Stimulated activated naive CD8-positive, alpha-beta T cell treated with anti-CD3 and anti-CD28 coated beads, Interleukin-15, Interleukin-2, amounts not matched to agents 100 ng/mL and 50 ng/mL, for 24 hours (primary cell): ENCODE results near the gene EEF1G.
A peak's percentile ranks its signal among the peaks of the same experiment; 100 is the strongest.
"Not testable (repeated sequence)": the region's sequence is repeated elsewhere in the genome, so short reads cannot be mapped to it uniquely, and the experiment has no call there.

Experiments used
- H3K27ac Mint-ChIP-seq: one replicate; pipeline ENCODE4 v1.8.0; 2021; ENCODE audit warnings: mild to moderate bottlenecking, mixed read lengths
- H3K27me3 Mint-ChIP-seq: one replicate; pipeline ENCODE4 v1.8.0; 2021; ENCODE audit warnings: mixed read lengths
- H3K36me3 Mint-ChIP-seq: one replicate; pipeline ENCODE4 v1.8.0; 2021; ENCODE audit warnings: low read depth, mixed read lengths
- H3K4me1 Mint-ChIP-seq: one replicate; pipeline ENCODE4 v1.8.0; 2021; ENCODE audit warnings: low read depth, mixed read lengths
- H3K4me3 Mint-ChIP-seq: one replicate; pipeline ENCODE4 v1.8.0; 2021; ENCODE audit warnings: mild to moderate bottlenecking, mixed read lengths
- H3K9me3 Mint-ChIP-seq: one replicate; pipeline ENCODE4 v1.8.0; 2021; ENCODE audit warnings: mixed read lengths

Gene EEF1G

DNA sequence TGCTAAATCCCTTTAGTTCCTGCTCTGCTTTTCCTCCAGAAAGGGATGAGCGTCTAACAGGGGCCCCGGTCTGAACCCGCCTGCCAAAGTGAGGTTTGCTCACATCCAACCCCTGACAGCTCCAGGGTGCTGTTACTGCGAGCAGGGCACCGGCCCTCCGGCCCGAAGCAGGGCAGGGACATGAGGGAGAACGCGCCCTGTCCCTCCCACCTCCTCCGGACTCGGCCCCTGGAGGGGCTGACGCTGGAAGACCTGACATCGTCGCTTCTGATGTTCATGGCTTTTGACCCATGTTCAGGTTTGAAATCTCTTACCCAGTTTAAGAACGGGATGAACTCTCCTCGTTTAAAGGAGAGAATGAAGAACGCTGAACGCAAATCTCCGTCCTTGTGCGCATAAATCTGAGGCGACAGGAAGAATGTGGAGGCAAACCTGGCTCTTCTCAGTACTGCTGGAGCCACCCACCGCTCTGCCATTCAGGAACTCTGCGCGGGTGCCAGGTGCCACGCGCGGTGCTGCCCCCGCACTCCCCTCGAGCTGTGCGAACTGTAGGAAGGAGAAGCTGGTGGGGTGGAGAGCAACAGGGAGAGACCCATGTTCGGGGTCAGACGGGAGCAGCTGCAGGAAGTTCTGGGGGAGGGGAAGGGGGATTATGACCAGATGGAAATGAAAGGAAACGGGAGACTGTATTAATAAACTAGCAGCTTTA lies 826 bp upstream of the EEF1G start:
- H3K9me3 Mint-ChIP-seq: no peaks in the 10 kb centered on the region
- H3K27me3 Mint-ChIP-seq: no peaks in the 10 kb centered on the region
- peak overlapping the region; percentile 100 for H3K4me3 Mint-ChIP-seq
- peaks cover 47% of the 10 kb centered on the region for H3K4me1 Mint-ChIP-seq
- peaks cover 78% of the 10 kb centered on the region for H3K36me3 Mint-ChIP-seq
- peak overlapping the region; percentile 98 for H3K27ac Mint-ChIP-seq

DNA sequence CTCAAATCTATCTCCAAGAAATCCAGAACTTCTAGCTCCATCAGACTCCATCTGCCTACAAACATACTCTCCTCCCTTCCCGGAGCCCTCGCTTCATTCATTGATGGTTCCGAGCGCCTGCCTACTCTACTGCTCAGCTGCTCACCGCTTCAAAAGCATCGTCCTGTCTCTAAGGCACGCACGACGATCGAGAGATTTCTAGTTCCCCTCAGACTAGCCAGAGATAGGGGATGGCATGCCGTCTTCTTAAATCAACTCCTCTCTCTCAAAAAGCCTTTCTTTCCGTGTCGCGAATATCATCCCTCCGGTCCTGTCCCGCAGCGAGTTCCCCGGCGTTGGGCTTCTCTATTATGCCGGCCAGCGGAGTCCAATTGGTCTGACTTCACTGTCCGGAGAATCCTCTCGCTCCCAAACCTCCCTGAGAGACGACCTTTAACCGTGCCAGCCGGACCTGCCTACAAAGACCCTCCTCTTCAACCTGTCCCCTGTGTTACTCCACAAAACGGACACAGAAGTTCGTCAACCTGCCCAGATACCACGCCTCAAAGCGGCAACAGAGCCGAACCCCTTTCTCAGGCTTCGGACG lies 592 bp downstream of the EEF1G start:
- Mint-ChIP-seq H3K27ac (peak overlapping the region; percentile 98), H3K9me3 (no peaks in the 10 kb centered on the region), H3K36me3 (peaks cover 85% of the 10 kb centered on the region), H3K4me1 (peaks cover 58% of the 10 kb centered on the region), H3K27me3 (no peaks in the 10 kb centered on the region), H3K4me3 (peak overlapping the region; percentile 100)

DNA sequence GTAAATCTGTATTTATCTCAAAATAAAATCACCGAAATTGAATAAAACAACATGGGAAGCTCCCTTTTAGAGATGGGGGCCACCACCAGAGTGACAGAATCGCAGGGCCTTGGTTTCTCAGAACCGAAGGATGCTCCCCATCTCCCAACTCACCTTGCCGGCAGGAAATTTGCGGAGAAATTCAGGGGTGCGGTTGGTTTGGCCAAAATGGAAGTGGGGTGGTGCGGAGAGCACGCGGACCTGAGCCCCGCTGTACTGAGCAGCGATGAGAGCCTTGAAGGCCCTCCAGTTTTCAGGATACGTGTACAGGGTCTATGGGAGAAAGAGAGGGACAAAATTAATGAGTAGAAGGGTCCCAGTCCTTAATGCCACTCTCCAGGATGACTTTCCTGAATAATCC lies 1.3 kb downstream of the EEF1G start:
- H3K36me3 Mint-ChIP-seq: peaks cover 82% of the 10 kb centered on the region
- no peaks in the 10 kb centered on the region for H3K9me3 Mint-ChIP-seq
- peak overlapping the region; percentile 100 for H3K4me3 Mint-ChIP-seq
- peaks cover 61% of the 10 kb centered on the region for H3K4me1 Mint-ChIP-seq
- H3K27ac Mint-ChIP-seq: peak overlapping the region; percentile 98
- no peaks in the 10 kb centered on the region for H3K27me3 Mint-ChIP-seq

DNA sequence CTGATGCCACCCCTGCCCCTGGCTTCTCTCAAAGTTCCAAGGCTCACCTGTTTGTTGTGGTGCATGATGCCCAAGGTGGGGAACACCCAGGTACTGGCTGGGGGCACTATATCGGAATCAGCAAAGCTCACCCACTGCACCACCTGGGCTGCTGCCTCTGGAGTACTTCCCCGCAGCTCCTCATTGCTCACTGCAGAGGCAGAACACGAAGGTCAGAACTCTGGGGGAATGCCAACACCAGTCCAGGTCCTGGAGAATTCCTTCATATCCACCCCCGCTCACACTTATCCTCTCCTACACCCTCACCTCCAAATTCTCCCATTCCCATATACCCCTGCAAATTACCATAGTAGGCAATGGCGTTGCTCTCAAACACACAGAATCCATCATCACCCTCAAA lies 2.2 kb downstream of the EEF1G start:
- H3K27me3 Mint-ChIP-seq, H3K9me3 Mint-ChIP-seq: not testable (repeated sequence)
- peaks cover 83% of the 10 kb centered on the region for H3K36me3 Mint-ChIP-seq
- peak overlapping the region; percentile 100 for H3K4me3 Mint-ChIP-seq
- peak overlapping the region; percentile 98 for H3K27ac Mint-ChIP-seq
- peaks cover 69% of the 10 kb centered on the region for H3K4me1 Mint-ChIP-seq

DNA sequence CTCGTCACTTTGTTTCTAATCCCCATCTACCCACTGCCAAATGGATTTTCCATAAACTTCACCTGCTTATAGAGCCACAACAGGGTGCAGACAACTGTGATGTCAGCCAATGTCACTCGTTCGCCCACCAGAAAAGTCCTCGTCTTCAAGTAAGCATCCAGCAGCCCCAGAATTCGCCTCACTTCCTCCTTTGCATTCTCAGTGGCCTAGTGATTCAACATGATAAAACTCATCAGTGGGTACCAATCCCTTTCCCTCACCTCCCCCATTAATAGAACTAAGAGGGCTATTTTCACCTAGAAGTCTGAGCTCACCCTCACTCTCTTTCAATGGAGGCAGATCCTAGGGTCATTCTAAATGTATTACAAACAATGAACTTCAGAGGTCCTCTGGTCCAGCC lies 2.8 kb downstream of the EEF1G start:
- Mint-ChIP-seq H3K4me1 (peaks cover 75% of the 10 kb centered on the region), H3K27ac (peak overlapping the region; percentile 98)
- H3K27me3 Mint-ChIP-seq: not testable (repeated sequence)

DNA sequence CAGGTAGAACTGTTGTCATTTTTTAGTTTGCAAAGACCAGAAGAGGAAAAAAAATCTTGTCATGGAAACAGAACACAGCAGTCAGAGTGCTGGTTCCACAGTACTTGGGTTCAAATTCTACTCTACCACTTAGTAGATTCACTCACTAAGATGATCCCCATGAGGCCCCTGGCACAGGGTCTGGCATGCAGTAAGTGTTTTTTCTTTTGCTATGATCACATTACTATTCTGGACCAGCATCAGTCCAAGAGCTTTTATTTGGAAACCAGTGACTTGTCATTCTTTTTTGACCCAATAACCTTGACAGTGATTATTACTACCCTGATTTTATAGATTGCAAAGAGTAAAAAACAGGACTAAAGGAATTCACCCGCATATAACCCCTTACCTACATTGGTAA lies 4.1 kb downstream of the EEF1G start:
- peaks cover 75% of the 10 kb centered on the region for H3K4me1 Mint-ChIP-seq
- H3K36me3 Mint-ChIP-seq: peaks cover 87% of the 10 kb centered on the region
- H3K27me3 Mint-ChIP-seq: no peaks in the 10 kb centered on the region
- peak overlapping the region; percentile 68 for H3K4me3 Mint-ChIP-seq
- no peaks in the 10 kb centered on the region for H3K9me3 Mint-ChIP-seq
- peak overlapping the region; percentile 81 for H3K27ac Mint-ChIP-seq

More for the DNA sequence above, 2.8 kb downstream of the EEF1G start:
- Mint-ChIP-seq H3K36me3 (peaks cover 85% of the 10 kb centered on the region), H3K4me3 (peak overlapping the region; percentile 100)
- H3K9me3 Mint-ChIP-seq: not testable (repeated sequence)

DNA sequence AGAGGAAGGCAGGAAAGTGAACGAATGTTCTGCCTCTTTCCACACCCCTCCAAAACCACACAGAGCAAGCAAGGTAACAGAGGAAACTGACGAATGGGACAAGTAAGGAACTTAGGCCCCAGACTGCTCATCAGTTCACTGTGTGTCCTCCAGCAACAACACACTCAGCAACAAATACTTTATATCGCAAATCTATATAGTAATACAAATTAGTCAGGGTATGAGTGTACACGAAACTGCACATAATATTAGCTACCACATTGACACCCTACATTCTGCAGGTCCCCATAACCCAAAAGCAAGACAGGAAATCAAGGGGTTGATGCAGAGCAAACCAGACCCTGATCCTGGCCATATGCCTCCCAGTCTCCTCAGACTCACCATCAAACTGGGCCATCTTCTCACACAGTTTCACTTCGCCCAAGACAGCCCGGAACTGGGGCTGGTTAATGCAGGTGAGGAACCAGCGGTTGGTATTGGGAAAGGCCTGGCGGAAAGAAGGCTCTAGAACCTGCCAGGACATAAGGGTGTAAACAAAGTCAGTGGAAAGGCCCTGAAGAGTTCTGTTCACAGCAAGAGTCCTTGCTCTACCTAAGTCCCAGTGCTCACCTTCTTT lies 6.6 kb downstream of the EEF1G start:
- Mint-ChIP-seq H3K4me1 (peaks cover 74% of the 10 kb centered on the region), H3K27ac (peak overlapping the region; percentile 79), H3K4me3 (peak overlapping the region; percentile 60), H3K27me3 (no peaks in the 10 kb centered on the region), H3K36me3 (peaks cover 81% of the 10 kb centered on the region), H3K9me3 (no peaks in the 10 kb centered on the region)

DNA sequence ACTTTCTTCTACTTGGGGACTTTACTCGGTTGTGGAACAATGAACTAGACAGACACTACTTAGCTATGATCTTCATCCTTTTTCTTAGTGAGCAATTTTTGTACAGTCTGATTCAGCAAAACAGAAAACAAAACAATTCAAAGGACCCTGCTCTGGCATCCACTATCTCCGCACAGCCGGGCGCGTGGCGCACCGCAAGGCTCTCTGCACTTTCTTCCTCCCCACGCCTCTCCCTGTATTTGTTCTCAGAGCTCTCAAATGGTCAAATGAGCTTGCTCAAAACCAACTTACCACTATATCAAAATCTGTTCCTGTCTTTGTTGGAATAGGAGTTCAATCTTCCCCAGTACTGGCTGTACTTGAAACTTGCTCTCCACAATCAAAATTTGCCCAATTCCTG lies 7.4 kb downstream of the EEF1G start:
- Mint-ChIP-seq H3K4me3 (peak overlapping the region; percentile 40), H3K36me3 (peaks cover 79% of the 10 kb centered on the region), H3K27me3 (no peaks in the 10 kb centered on the region), H3K9me3 (no peaks in the 10 kb centered on the region), H3K27ac (peak overlapping the region; percentile 42), H3K4me1 (peaks cover 73% of the 10 kb centered on the region)

DNA sequence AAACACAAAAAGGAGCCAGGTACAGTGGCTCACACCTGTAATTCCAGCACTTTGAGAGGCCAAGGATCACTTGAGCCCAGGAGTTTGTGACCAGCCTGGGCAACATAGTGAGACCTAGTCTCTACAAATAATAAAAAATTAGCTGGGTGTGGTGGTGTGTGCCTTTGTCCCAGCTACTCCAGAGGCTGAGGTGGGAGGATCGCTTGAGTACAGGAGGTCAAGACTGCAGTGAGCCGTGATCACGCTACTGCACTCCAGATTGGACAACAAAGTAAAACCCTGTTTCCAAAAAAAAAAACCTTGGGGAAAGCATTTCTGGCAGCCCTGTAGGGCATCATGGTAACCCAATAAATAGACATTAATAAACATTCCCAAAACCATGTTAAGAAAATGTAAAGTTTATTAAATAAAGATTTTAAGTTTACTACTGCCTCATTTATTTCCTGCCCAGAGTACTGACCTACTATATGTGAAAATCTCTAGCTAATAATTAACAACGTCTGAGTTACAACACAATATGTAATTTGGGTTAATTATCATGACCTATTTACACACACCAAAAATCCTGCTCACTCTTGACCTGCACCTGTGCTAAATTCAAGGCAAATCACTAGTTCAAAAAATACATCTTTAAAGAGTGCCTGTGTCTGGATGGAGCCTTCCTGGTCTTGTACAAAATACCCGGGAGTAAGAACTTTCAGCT lies 8.4 kb downstream of the EEF1G start:
- H3K27ac Mint-ChIP-seq: no peak overlapping the region
- H3K36me3 Mint-ChIP-seq: peaks cover 79% of the 10 kb centered on the region
- H3K4me1 Mint-ChIP-seq: peaks cover 72% of the 10 kb centered on the region
- no peaks in the 10 kb centered on the region for H3K9me3 Mint-ChIP-seq
- no peaks in the 10 kb centered on the region for H3K27me3 Mint-ChIP-seq
- H3K4me3 Mint-ChIP-seq: no peak overlapping the region

DNA sequence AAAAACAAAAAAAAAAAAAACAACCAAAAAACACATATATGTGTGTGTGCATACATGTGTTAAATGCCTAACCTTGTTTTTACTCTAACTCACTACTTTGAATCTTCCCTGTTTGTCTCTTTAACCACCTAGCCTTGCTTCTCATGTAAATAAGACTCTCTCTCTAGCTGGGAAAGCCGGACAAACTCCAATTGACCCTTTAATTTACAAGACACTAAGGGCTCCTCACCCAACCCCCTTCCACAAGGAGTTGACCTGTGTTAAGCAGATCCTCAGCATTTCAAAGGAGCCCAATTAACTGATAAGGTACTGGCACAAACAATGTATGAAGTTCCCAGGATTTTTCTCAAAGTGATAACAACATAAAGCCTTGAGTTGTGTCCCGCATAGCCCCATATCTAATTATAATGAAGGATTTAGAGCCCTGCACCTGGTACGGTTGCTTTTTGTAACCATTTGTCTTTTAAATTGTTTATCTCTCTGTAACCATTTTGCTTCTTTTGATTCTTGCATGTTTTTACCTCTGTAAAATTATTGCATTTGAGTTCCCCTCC lies 11.9 kb downstream of the EEF1G start:
- peak overlapping the region; percentile 60 for H3K27ac Mint-ChIP-seq
- H3K4me1 Mint-ChIP-seq: peaks cover 80% of the 10 kb centered on the region

DNA sequence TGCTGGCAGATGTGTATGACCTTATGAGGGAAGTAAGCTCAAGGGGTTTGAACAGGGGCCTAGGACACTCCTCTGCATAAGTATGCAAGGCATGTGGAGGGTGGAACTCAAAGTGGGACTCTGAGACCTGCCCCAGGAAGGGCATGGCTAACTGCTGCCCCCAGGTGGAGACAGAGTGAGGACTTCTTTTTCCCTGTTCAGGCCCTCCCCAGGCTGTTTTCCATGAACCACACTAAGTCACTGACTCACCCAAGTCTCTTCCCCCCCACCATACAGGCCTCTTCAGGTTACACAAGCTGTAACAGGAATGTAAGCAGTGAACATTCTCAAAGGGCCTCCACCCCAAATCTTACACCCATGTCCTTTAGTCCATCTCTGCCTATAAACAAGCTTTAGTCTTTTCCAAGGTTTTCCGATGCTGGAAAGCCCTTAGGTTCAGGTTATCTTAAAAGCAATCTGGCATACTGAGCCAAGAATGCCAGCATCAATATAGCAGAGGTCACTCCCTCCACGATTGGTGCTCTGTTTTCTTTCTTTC lies 13.1 kb downstream of the EEF1G start:
- H3K36me3 Mint-ChIP-seq: peaks cover 70% of the 10 kb centered on the region
- no peak overlapping the region for H3K4me3 Mint-ChIP-seq
- no peaks in the 10 kb centered on the region for H3K27me3 Mint-ChIP-seq
- H3K27ac Mint-ChIP-seq: peak overlapping the region; percentile 72
- H3K4me1 Mint-ChIP-seq: peaks cover 81% of the 10 kb centered on the region
- H3K9me3 Mint-ChIP-seq: no peaks in the 10 kb centered on the region

More for the DNA sequence above, 11.9 kb downstream of the EEF1G start:
- H3K4me3 Mint-ChIP-seq, H3K9me3 Mint-ChIP-seq, H3K27me3 Mint-ChIP-seq: not testable (repeated sequence)
- H3K36me3 Mint-ChIP-seq: peaks cover 81% of the 10 kb centered on the region

DNA sequence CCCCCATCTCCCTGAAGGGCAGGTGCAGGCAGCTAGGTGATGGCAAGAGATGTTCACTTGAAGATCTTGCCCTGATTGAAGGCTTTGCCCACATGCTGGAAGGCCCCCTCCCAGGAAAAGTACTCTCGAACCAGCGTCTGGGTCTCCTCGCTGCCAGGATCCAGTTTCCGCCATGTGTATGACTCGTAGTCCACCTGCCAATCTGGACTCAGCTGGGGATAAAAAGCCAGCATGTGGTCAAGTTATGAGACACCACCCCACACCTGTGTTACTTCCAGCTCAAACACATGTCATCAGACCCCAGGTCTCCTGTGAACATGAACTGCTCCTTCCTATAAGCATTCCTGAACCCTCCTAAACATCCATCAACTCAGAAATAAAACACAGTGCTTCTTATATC lies 14.1 kb downstream of the EEF1G start:
- peak overlapping the region; percentile 87 for H3K27ac Mint-ChIP-seq
- H3K4me1 Mint-ChIP-seq: peaks cover 84% of the 10 kb centered on the region
- H3K36me3 Mint-ChIP-seq: peaks cover 65% of the 10 kb centered on the region
- H3K9me3 Mint-ChIP-seq, H3K27me3 Mint-ChIP-seq: not testable (repeated sequence)
- peak overlapping the region; percentile 47 for H3K4me3 Mint-ChIP-seq

DNA sequence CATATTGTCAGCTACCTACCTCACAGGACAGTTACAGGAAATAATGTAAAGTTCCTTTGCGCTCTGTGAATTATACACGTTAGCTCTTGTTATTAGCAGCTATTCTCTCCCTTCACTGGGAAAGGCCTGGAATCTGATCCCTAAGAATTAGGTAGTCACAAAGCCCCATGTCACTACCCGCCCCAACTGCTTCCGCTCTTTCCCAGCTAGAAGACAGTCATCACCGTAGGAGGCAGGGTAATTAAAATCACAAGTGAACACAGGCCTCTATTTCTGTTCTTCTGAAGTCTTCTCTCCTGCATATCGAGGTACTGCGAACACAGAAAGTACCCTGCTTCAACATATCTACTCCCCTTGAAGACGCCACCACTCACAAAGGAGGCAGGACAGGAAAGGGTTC lies 14.5 kb downstream of the EEF1G start:
- no peaks in the 10 kb centered on the region for H3K27me3 Mint-ChIP-seq
- H3K36me3 Mint-ChIP-seq: peaks cover 69% of the 10 kb centered on the region
- H3K4me3 Mint-ChIP-seq: peak overlapping the region; percentile 13
- no peaks in the 10 kb centered on the region for H3K9me3 Mint-ChIP-seq
- H3K27ac Mint-ChIP-seq: peak overlapping the region; percentile 87
- peaks cover 88% of the 10 kb centered on the region for H3K4me1 Mint-ChIP-seq

DNA sequence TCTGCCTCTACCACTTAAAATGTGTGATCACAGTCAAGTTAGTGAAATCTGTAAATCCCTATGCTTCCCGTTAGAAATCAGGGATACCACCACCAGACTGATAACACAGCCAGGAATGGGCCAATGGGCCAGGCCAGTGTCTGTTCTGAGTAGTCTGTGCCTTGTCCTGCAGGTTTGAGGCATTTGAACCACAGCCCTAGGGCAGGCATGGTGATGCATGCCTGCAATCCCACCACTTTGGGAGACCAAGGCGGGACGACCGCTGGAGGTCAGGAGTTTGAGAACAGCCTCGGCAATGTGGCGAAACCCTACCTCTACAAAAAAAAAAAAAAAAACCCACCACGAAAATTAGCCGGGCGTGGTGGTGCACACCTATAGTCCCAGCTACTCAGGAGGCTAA lies 15.0 kb downstream of the EEF1G start:
- no peaks in the 10 kb centered on the region for H3K9me3 Mint-ChIP-seq
- no peak overlapping the region for H3K4me3 Mint-ChIP-seq
- peaks cover 90% of the 10 kb centered on the region for H3K4me1 Mint-ChIP-seq
- H3K36me3 Mint-ChIP-seq: peaks cover 69% of the 10 kb centered on the region
- H3K27me3 Mint-ChIP-seq: no peaks in the 10 kb centered on the region
- H3K27ac Mint-ChIP-seq: peak overlapping the region; percentile 96
